Prostate gland (tissue), 2 donors: Measurements from ENCODE around the gene TAL2.

ENCODE experiments used
- CTCF ChIP-seq, 4 experiments: fragments of 200-600 bp in 2 of 4; fragments of 450-650 bp in 2 of 4; sonication (generic) in 2 of 4; IDR thresholded peaks; 1 replicate in 3 of 4; 2 replicates in 1 of 4; pipeline ENCODE4 v1.5.1; 2016 to 2019; ENCODE audit warnings: antibody characterized with exemption in 4 of 4, mild to moderate bottlenecking in 2 of 4, moderate library complexity in 2 of 4
- POLR2A ChIP-seq: fragments of 450-650 bp; IDR thresholded peaks from one replicate; pipeline ENCODE4 v1.6.1; 2016; ENCODE audit warnings: antibody characterized with exemption, mild to moderate bottlenecking

- TF ChIP-seq CTCF (IDR thresholded peaks at IDR 0.05) (no peak), POLR2A (no peak)
These were observed 24.7 kb downstream of the TAL2 start for GRCh38 chr9:105686936-105687335.
